ENCODE measurements around the gene PPIL6. TPM values are rescaled to one million over a fixed set of nuclear protein-coding genes. Genes with fewer than 3 reads are reported as not detected.

Gene PPIL6
- total and polyA plus RNA-seq, 4 donors = 0.17 to 0.51 (median 0.30) TPM

DNA sequence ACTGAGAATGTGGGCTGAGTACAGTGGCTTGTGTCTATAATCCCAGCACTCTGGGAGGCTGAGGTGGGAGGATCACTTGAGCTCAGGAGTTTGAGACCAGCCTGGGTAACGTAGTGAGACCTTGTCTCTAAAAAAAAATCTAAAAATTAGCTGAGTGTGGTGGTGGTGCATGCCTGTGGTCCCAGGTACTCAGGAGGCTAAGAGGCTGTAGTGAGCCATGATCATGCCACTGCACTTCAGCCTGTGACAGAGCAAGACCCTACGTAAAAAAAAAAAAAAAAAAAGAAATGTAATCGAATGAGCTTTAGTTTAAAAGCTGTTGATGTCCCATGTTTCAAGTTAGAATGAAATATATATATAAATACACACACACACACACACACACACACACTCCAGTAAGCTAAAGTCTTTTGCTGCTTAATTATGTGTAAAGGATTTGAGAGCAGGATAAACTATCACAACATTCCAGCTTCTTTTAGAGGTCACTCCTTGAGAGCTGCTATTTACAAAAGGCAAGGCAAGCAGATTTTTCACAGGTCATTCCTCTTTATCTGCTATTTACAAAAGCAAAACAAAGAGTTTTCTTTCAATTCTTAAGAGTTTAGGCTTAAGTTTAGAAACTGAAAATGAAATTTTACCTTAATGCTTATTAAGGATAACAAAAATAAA lies 19.9 kb upstream of the PPIL6 start:
- no peak for DNase-seq (ENCODE audit: low spot score)
- no peak overlapping the region for H3K4me3 ChIP-seq (ENCODE audit: low read depth in 1 of 3, low read length in 3 of 3)
- TF ChIP-seq TAF1 (conservative IDR thresholded peaks at IDR 0.05) (no peak), HNF4G (IDR thresholded peaks at IDR 0.05) (no peak), RAD21 (IDR thresholded peaks at IDR 0.05) (no peak), RXRA (IDR thresholded peaks at IDR 0.05) (no peak), NR2F2 (IDR thresholded peaks at IDR 0.05) (no peak), EGR1 (IDR thresholded peaks at IDR 0.05; ENCODE audit: low read depth in 2 of 2) (no peak), GABPA (IDR thresholded peaks at IDR 0.05 in 1 of 2, conservative IDR thresholded peaks at IDR 0.05 in 1 of 2) (no peak)
- H3K4me1 ChIP-seq (ENCODE audit: control insufficient read depth in 4 of 4, insufficient read depth in 4 of 4, low read length in 3 of 4) = peaks cover 6 to 16% (median 13%) of the 10 kb centered on the region in 4 donors
- 79% methylated on average over 3 of the region's 3 CpGs for WGBS
- H3K27ac ChIP-seq (ENCODE audit: low read depth in 1 of 2, low read length in 2 of 2) = no peak overlapping the region
- no peak overlapping the region for H3K9ac ChIP-seq (ENCODE audit: low read depth in 1 of 2, low read length in 2 of 2)
- H3K27me3 ChIP-seq (ENCODE audit: control insufficient read depth in 4 of 4, insufficient read depth in 4 of 4, low read length in 3 of 4) = no peaks in the 10 kb centered on the region
- peaks cover 0 to 17% (median 9%) of the 10 kb centered on the region in 4 donors for H3K36me3 ChIP-seq (ENCODE audit: control insufficient read depth in 4 of 4, insufficient read depth in 3 of 4, low read depth in 1 of 4, low read length in 3 of 4)
- no peaks in the 10 kb centered on the region for H3K9me3 ChIP-seq (ENCODE audit: control insufficient read depth in 4 of 4, low read length in 3 of 4)

GRCh38 chr6:109458774-109459531 lies 18.5 kb upstream of the PPIL6 start:
- H3K36me3 ChIP-seq (ENCODE audit: control insufficient read depth in 4 of 4, insufficient read depth in 3 of 4, low read depth in 1 of 4, low read length in 3 of 4) = peaks cover 0 to 7% (median 3%) of the 10 kb centered on the region in 4 donors
- 68% methylated on average over 5 of the region's 5 CpGs for WGBS
- no peaks in the 10 kb centered on the region for H3K9me3 ChIP-seq (ENCODE audit: control insufficient read depth in 4 of 4, low read length in 3 of 4)
- H3K4me3 ChIP-seq (ENCODE audit: low read depth in 1 of 3, low read length in 3 of 3) = no peak overlapping the region
- no peaks in the 10 kb centered on the region for H3K27me3 ChIP-seq (ENCODE audit: control insufficient read depth in 4 of 4, insufficient read depth in 4 of 4, low read length in 3 of 4)
- no peak overlapping the region for H3K27ac ChIP-seq (ENCODE audit: low read depth in 1 of 2, low read length in 2 of 2)
- TF ChIP-seq FOXA1 (IDR thresholded peaks at IDR 0.05) (no peak), TAF1 (conservative IDR thresholded peaks at IDR 0.05) (no peak), HNF4G (IDR thresholded peaks at IDR 0.05) (no peak), SP1 (IDR thresholded peaks at IDR 0.05) (no peak)
- TF ChIP-seq, protein P1, sequence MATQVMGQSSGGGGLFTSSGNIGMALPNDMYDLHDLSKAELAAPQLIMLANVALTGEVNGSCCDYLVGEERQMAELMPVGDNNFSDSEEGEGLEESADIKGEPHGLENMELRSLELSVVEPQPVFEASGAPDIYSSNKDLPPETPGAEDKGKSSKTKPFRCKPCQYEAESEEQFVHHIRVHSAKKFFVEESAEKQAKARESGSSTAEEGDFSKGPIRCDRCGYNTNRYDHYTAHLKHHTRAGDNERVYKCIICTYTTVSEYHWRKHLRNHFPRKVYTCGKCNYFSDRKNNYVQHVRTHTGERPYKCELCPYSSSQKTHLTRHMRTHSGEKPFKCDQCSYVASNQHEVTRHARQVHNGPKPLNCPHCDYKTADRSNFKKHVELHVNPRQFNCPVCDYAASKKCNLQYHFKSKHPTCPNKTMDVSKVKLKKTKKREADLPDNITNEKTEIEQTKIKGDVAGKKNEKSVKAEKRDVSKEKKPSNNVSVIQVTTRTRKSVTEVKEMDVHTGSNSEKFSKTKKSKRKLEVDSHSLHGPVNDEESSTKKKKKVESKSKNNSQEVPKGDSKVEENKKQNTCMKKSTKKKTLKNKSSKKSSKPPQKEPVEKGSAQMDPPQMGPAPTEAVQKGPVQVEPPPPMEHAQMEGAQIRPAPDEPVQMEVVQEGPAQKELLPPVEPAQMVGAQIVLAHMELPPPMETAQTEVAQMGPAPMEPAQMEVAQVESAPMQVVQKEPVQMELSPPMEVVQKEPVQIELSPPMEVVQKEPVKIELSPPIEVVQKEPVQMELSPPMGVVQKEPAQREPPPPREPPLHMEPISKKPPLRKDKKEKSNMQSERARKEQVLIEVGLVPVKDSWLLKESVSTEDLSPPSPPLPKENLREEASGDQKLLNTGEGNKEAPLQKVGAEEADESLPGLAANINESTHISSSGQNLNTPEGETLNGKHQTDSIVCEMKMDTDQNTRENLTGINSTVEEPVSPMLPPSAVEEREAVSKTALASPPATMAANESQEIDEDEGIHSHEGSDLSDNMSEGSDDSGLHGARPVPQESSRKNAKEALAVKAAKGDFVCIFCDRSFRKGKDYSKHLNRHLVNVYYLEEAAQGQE (IDR thresholded peaks at IDR 0.05) = no peak
- no peak overlapping the region for H3K9ac ChIP-seq (ENCODE audit: low read depth in 1 of 2, low read length in 2 of 2)
- H3K4me1 ChIP-seq (ENCODE audit: control insufficient read depth in 4 of 4, insufficient read depth in 4 of 4, low read length in 3 of 4) = peaks cover 8 to 19% (median 16%) of the 10 kb centered on the region in 4 donors
- no peak for DNase-seq (ENCODE audit: low spot score)

GRCh38 chr6:109457562-109457996 lies 17.2 kb upstream of the PPIL6 start:
- DNase-seq (ENCODE audit: low spot score) = no peak
- H3K36me3 ChIP-seq (ENCODE audit: control insufficient read depth in 4 of 4, insufficient read depth in 3 of 4, low read depth in 1 of 4, low read length in 3 of 4) = peaks cover 0 to 7% (median 3%) of the 10 kb centered on the region in 4 donors
- peaks cover 8 to 19% (median 16%) of the 10 kb centered on the region in 4 donors for H3K4me1 ChIP-seq (ENCODE audit: control insufficient read depth in 4 of 4, insufficient read depth in 4 of 4, low read length in 3 of 4)
- 91% methylated on average over 6 of the region's 6 CpGs for WGBS
- H3K27me3 ChIP-seq (ENCODE audit: control insufficient read depth in 4 of 4, insufficient read depth in 4 of 4, low read length in 3 of 4) = no peaks in the 10 kb centered on the region
- no peak overlapping the region for H3K27ac ChIP-seq (ENCODE audit: low read depth in 1 of 2, low read length in 2 of 2)
- H3K9ac ChIP-seq (ENCODE audit: low read depth in 1 of 2, low read length in 2 of 2) = no peak overlapping the region
- H3K4me3 ChIP-seq (ENCODE audit: low read depth in 1 of 3, low read length in 3 of 3) = no peak overlapping the region
- no peaks in the 10 kb centered on the region for H3K9me3 ChIP-seq (ENCODE audit: control insufficient read depth in 4 of 4, low read length in 3 of 4)
- TF ChIP-seq EGR1 (IDR thresholded peaks at IDR 0.05; ENCODE audit: low read depth in 2 of 2) = no peak
- TF ChIP-seq GABPA (IDR thresholded peaks at IDR 0.05 in 1 of 2, conservative IDR thresholded peaks at IDR 0.05 in 1 of 2) = no peak
